Measurements from ENCODE around the gene MAK.
"Not testable (repeated sequence)": the region's sequence is repeated elsewhere in the genome, so short reads cannot be mapped to it uniquely, and the experiment has no call there.

MAK gene

GRCh38 chr6:10837995-10838793 lies at the start of gene MAK:
MAK (minus strand) TSS chr6:10838539; CDS start chr6:10830648, 7,891 bp downstream.
- DNase-seq, result peak; percentile 92 to 93

GRCh38 chr6:10886691-10887502 lies 48.6 kb upstream of the MAK start, which contains the start of gene SYCP2L:
SYCP2L (plus strand) TSS chr6:10887052; CDS start chr6:10887127, 75 bp downstream.
- peak in 1 of 2 donors; percentile 32 for DNase-seq

GRCh38 chr6:10886365-10886690 lies 48.0 kb upstream of the MAK start:
- DNase-seq, result not testable (repeated sequence)

GRCh38 chr6:10884245-10884972 lies 46.1 kb upstream of the MAK start:
- DNase-seq, result no peak

- no peak for DNase-seq
Measured at GRCh38 chr6:10883312-10884244, 45.2 kb upstream of the MAK start.

GRCh38 chr6:10882657-10883171 lies 44.4 kb upstream of the MAK start:
- no peak for DNase-seq

- DNase-seq, result not testable (repeated sequence)
Measured at GRCh38 chr6:10882253-10882630, 43.9 kb upstream of the MAK start.

GRCh38 chr6:10880366-10880765 lies 42.0 kb upstream of the MAK start:
- no peak for DNase-seq

GRCh38 chr6:10877871-10878270 lies 39.5 kb upstream of the MAK start:
- no peak for DNase-seq

GRCh38 chr6:10877012-10877411 lies 38.7 kb upstream of the MAK start:
- DNase-seq, result no peak

- DNase-seq, result no peak
Measured at GRCh38 chr6:10875026-10875425, 36.7 kb upstream of the MAK start.

- DNase-seq, result no peak
Measured at GRCh38 chr6:10874207-10874606, 35.9 kb upstream of the MAK start.

GRCh38 chr6:10873374-10873773 lies 35.0 kb upstream of the MAK start:
- DNase-seq, result no peak

- DNase-seq, result no peak
Measured at GRCh38 chr6:10867952-10868351, 29.6 kb upstream of the MAK start.

GRCh38 chr6:10866709-10867108 lies 28.4 kb upstream of the MAK start:
- not testable (repeated sequence) for DNase-seq

- DNase-seq, result not testable (repeated sequence)
Measured at GRCh38 chr6:10863031-10863430, 24.7 kb upstream of the MAK start.

GRCh38 chr6:10862361-10862760 lies 24.0 kb upstream of the MAK start:
- no peak for DNase-seq

GRCh38 chr6:10861086-10861485 lies 22.7 kb upstream of the MAK start:
- no peak for DNase-seq

GRCh38 chr6:10857259-10857658 lies 18.9 kb upstream of the MAK start:
- no peak for DNase-seq

- no peak for DNase-seq
Measured at GRCh38 chr6:10854922-10855632, 16.7 kb upstream of the MAK start.

- not testable (repeated sequence) for DNase-seq
Measured at GRCh38 chr6:10853849-10854300, 15.5 kb upstream of the MAK start.

All from CD4-positive, alpha-beta T cell treated with Interleukin-1 beta for 1 hour (primary cell).